Putamen (tissue), 1 donor: ENCODE data around the gene HRNR.
"Not testable (repeated sequence)": the region's sequence is repeated elsewhere in the genome, so short reads cannot be mapped to it uniquely, and the experiment has no call there.

Source experiments
- DNase-seq: peaks from one replicate; pipeline ENCODE4 v3.0.0-alpha.2; 2016; ENCODE audit warnings: low spot score

The HRNR gene

GRCh38 chr1:152224093-152224492 is at the start of gene HRNR:
HRNR (minus strand) TSS chr1:152224193; CDS start chr1:152223253, 940 bp downstream.
- no peak for DNase-seq

- not testable (repeated sequence) for DNase-seq
Observed at GRCh38 chr1:152256394-152256793, 32.4 kb upstream of the HRNR start.

- DNase-seq: no peak
Observed at GRCh38 chr1:152252157-152252556, 28.2 kb upstream of the HRNR start.

GRCh38 chr1:152251391-152251790 is 27.4 kb upstream of the HRNR start:
- no peak for DNase-seq

GRCh38 chr1:152247316-152247715 is 23.3 kb upstream of the HRNR start:
- DNase-seq: no peak

GRCh38 chr1:152244576-152245273 is 20.7 kb upstream of the HRNR start:
- DNase-seq: no peak

- DNase-seq: no peak
Observed at GRCh38 chr1:152237093-152237492, 13.1 kb upstream of the HRNR start.

GRCh38 chr1:152228831-152229230 is 4.8 kb upstream of the HRNR start:
- DNase-seq: no peak

- no peak for DNase-seq
Observed at GRCh38 chr1:152227310-152227928, 3.4 kb upstream of the HRNR start.

GRCh38 chr1:152225678-152226077 is 1.7 kb upstream of the HRNR start:
- DNase-seq: no peak

GRCh38 chr1:152220166-152221163 is 3.5 kb downstream of the HRNR start:
- no peak for DNase-seq

GRCh38 chr1:152219438-152219837 is 4.6 kb downstream of the HRNR start:
- DNase-seq: not testable (repeated sequence)

GRCh38 chr1:152218762-152219436 is 5.1 kb downstream of the HRNR start:
- DNase-seq: no peak

GRCh38 chr1:152215604-152216003 is 8.4 kb downstream of the HRNR start:
- not testable (repeated sequence) for DNase-seq

- DNase-seq: not testable (repeated sequence)
Observed at GRCh38 chr1:152214911-152215310, 9.1 kb downstream of the HRNR start.

- DNase-seq: no peak
Observed at GRCh38 chr1:152198982-152199381, 25.0 kb downstream of the HRNR start.

- no peak for DNase-seq
Observed at GRCh38 chr1:152197361-152197941, 26.5 kb downstream of the HRNR start.

GRCh38 chr1:152191711-152192110 is 32.3 kb downstream of the HRNR start:
- no peak for DNase-seq

- no peak for DNase-seq
Observed at GRCh38 chr1:152191260-152191659, 32.7 kb downstream of the HRNR start.

- DNase-seq: no peak
Observed at GRCh38 chr1:152190589-152190988, 33.4 kb downstream of the HRNR start.

GRCh38 chr1:152189657-152190442 is 34.1 kb downstream of the HRNR start:
- DNase-seq: peak; percentile 53
